ENCODE results near the gene ENC1.

Gene ENC1

DNA sequence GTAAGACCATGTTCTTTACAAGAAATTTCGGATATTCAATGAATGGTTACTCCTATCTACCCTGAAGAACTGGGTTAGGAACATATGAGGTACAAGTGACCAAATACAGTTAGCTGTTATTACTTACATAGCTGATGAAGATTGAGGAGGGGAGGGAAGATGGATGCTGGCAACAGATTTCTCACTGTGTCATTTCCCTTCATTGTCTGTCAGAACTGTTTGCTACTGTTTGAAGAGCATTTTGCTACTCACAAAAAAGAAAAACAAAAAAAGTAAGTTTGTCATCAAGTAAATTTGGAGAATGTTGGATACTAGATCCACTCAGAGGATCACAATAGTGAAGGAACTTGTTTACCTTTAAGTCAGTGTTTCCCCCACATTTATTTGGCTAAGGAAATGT, 53.7 kb downstream of the ENC1 start:
- no peak overlapping the region for H3K9ac ChIP-seq (ENCODE audit: low read depth, low read length)
- no peaks in the 10 kb centered on the region for H3K9me3 ChIP-seq (ENCODE audit: insufficient read depth, low read depth, low read length)
- no peaks in the 10 kb centered on the region for H3K27me3 ChIP-seq (ENCODE audit: insufficient read depth, low read length)
- H3K4me3 ChIP-seq (ENCODE audit: low read length) = no peak overlapping the region
- peaks cover 42% of the 10 kb centered on the region for H3K4me1 ChIP-seq (ENCODE audit: insufficient read depth, low read length)
- H3K27ac ChIP-seq (ENCODE audit: low read depth, low read length) = peak overlapping the region; percentile 21; the same call in 1 of the 2 replicates
- H3K36me3 ChIP-seq (ENCODE audit: insufficient read depth, low read length) = no peaks in the 10 kb centered on the region
- WGBS = 85% methylated on average over 1 of the region's 1 CpG

DNA sequence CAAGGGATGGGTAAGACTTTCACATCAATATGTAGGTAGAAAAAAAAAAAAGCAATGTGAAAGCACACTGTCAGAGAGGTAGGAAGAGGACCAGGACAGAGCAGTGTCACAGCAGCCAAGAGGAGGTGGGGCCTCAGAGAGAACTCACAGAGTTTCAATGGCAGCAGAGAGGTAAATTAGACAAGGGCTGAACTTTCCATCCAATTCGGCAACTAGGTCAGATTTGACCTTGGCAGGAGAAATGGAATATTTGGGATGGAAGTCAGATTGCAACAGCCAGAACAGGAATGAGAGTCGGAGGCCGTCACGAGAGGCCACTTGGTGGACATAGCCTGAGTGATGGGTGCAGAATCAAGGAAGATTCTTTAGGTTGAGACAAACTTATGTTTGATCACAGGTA, 57.7 kb downstream of the ENC1 start:
- WGBS = 93% methylated on average over 4 of the region's 4 CpGs
- Histone ChIP-seq H3K27me3 (ENCODE audit: insufficient read depth, low read length) (no peaks in the 10 kb centered on the region), H3K4me1 (ENCODE audit: insufficient read depth, low read length) (peaks cover 28% of the 10 kb centered on the region), H3K4me3 (ENCODE audit: low read length) (no peak overlapping the region), H3K27ac (ENCODE audit: low read depth, low read length) (no peak overlapping the region), H3K9me3 (ENCODE audit: insufficient read depth, low read depth, low read length) (no peaks in the 10 kb centered on the region), H3K36me3 (ENCODE audit: insufficient read depth, low read length) (no peaks in the 10 kb centered on the region), H3K9ac (ENCODE audit: low read depth, low read length) (no peak overlapping the region)

DNA sequence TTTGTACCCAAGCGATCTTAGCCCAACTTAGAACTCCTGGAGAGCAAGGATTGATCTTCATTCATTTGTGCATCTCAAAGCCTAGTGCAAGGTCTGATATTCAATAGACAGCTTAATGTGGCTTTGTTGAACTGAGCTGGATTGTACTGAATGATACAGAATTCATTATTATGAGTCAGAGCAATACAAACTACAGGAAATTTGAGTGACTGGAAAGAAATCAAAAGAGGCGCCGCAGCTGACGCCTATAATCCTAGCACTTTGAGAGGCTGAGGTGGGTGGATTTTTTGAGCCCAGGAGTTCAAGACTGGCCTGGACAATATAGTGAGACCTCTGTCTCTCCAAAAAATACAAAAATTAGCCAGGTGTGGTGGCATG, 58.6 kb downstream of the ENC1 start:
- no peak overlapping the region for H3K4me3 ChIP-seq (ENCODE audit: low read length)
- H3K9me3 ChIP-seq (ENCODE audit: insufficient read depth, low read depth, low read length) = no peaks in the 10 kb centered on the region
- WGBS = 94% methylated on average over 4 of the region's 4 CpGs
- H3K36me3 ChIP-seq (ENCODE audit: insufficient read depth, low read length) = no peaks in the 10 kb centered on the region
- H3K4me1 ChIP-seq (ENCODE audit: insufficient read depth, low read length) = peaks cover 23% of the 10 kb centered on the region
- H3K27me3 ChIP-seq (ENCODE audit: insufficient read depth, low read length) = no peaks in the 10 kb centered on the region
- H3K27ac ChIP-seq (ENCODE audit: low read depth, low read length) = no peak overlapping the region
- no peak overlapping the region for H3K9ac ChIP-seq (ENCODE audit: low read depth, low read length)

- no peak overlapping the region for H3K9ac ChIP-seq (ENCODE audit: low read depth, low read length)
These were observed 59.8 kb downstream of the ENC1 start for GRCh38 chr5:74580729-74581109.

DNA sequence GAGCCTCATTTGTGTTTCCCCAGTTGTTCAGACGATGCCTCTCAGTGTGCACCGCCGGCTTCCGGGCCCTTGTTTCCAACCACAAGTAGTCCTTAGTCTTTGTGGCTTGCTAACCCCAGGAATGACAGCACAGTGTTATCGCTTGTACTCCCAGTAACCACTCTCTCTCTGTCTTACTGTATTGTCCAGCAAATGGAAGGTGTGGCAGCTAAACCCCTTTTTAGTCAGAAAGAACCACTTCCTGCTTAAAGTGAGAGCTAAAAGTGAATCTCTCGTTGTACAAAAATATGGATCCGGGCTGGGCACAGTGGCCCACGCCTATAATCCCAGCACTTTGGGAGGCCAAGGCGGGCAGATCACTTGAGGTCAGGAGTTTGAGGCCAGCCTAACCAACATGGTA, 61.3 kb downstream of the ENC1 start:
- peaks cover 7% of the 10 kb centered on the region; the same call in 1 of the 2 replicates for H3K4me1 ChIP-seq (ENCODE audit: insufficient read depth, low read length)
- no peak overlapping the region for H3K27ac ChIP-seq (ENCODE audit: low read depth, low read length)
- H3K9me3 ChIP-seq (ENCODE audit: insufficient read depth, low read depth, low read length) = no peaks in the 10 kb centered on the region
- no peak overlapping the region for H3K4me3 ChIP-seq (ENCODE audit: low read length)
- WGBS = 95% methylated on average over 9 of the region's 9 CpGs
- H3K36me3 ChIP-seq (ENCODE audit: insufficient read depth, low read length) = no peaks in the 10 kb centered on the region
- H3K9ac ChIP-seq (ENCODE audit: low read depth, low read length) = no peak overlapping the region
- H3K27me3 ChIP-seq (ENCODE audit: insufficient read depth, low read length) = no peaks in the 10 kb centered on the region

More at GRCh38 chr5:74580729-74581109, 59.8 kb downstream of the ENC1 start:
- no peak overlapping the region for H3K27ac ChIP-seq (ENCODE audit: low read depth, low read length)
- WGBS = 98% methylated on average over 3 of the region's 3 CpGs
- no peak overlapping the region for H3K4me3 ChIP-seq (ENCODE audit: low read length)
- no peaks in the 10 kb centered on the region for H3K36me3 ChIP-seq (ENCODE audit: insufficient read depth, low read length)
- H3K9me3 ChIP-seq (ENCODE audit: insufficient read depth, low read depth, low read length) = no peaks in the 10 kb centered on the region
- peaks cover 14% of the 10 kb centered on the region for H3K4me1 ChIP-seq (ENCODE audit: insufficient read depth, low read length)
- no peaks in the 10 kb centered on the region for H3K27me3 ChIP-seq (ENCODE audit: insufficient read depth, low read length)

GRCh38 chr5:74578356-74579044, 62.0 kb downstream of the ENC1 start:
- no peak overlapping the region for H3K27ac ChIP-seq (ENCODE audit: low read depth, low read length)
- no peaks in the 10 kb centered on the region for H3K36me3 ChIP-seq (ENCODE audit: insufficient read depth, low read length)
- H3K27me3 ChIP-seq (ENCODE audit: insufficient read depth, low read length) = no peaks in the 10 kb centered on the region
- no peaks in the 10 kb centered on the region for H3K9me3 ChIP-seq (ENCODE audit: insufficient read depth, low read depth, low read length)
- peaks cover 7% of the 10 kb centered on the region; the same call in 1 of the 2 replicates for H3K4me1 ChIP-seq (ENCODE audit: insufficient read depth, low read length)
- H3K9ac ChIP-seq (ENCODE audit: low read depth, low read length) = no peak overlapping the region
- 90% methylated on average over 6 of the region's 7 CpGs for whole genome bisulfite sequencing
- no peak overlapping the region for H3K4me3 ChIP-seq (ENCODE audit: low read length)
